Stimulated activated naive CD4-positive, alpha-beta T cell treated with Interleukin-2 at 50 U/mL for 16 hours (primary cell): ENCODE measurements around the gene KIF9.
"Not testable (repeated sequence)": the region's sequence is repeated elsewhere in the genome, so short reads cannot be mapped to it uniquely, and the experiment has no call there.

ENCODE experiments used
- DNase-seq: peaks from one replicate; lab custom pipeline; 2025; lab: John Stamatoyannopoulos, UW

Gene KIF9

GRCh38 chr3:47282424-47283192 lies at the start of gene KIF9, which contains the start of gene KLHL18:
TSS of gene KIF9 (minus strand) at chr3:47282799. CDS start at chr3:47277374, 5,425 bp downstream.
TSS of gene KLHL18 (plus strand) at chr3:47282944. CDS start at chr3:47282966, 22 bp downstream.
- peak; percentile 96 for DNase-seq

- peak; percentile 9 for DNase-seq
Observed at GRCh38 chr3:47324278-47324865, 41.8 kb upstream of the KIF9 start.

- no peak for DNase-seq
Observed at GRCh38 chr3:47323431-47324277, 41.1 kb upstream of the KIF9 start.

GRCh38 chr3:47319956-47320355 lies 37.4 kb upstream of the KIF9 start:
- no peak for DNase-seq

GRCh38 chr3:47318916-47319315 lies 36.3 kb upstream of the KIF9 start:
- DNase-seq: no peak

- not testable (repeated sequence) for DNase-seq
Observed at GRCh38 chr3:47316151-47316550, 33.6 kb upstream of the KIF9 start.

- DNase-seq: no peak
Observed at GRCh38 chr3:47315069-47315647, 32.6 kb upstream of the KIF9 start.

GRCh38 chr3:47314056-47314764 lies 31.6 kb upstream of the KIF9 start:
- no peak for DNase-seq

- no peak for DNase-seq
Observed at GRCh38 chr3:47313341-47314055, 30.9 kb upstream of the KIF9 start.

- no peak for DNase-seq
Observed at GRCh38 chr3:47310391-47310790, 27.8 kb upstream of the KIF9 start.

GRCh38 chr3:47309231-47309630 lies 26.6 kb upstream of the KIF9 start:
- DNase-seq: not testable (repeated sequence)

GRCh38 chr3:47306022-47306421 lies 23.4 kb upstream of the KIF9 start:
- no peak for DNase-seq

- DNase-seq: no peak
Observed at GRCh38 chr3:47301456-47301855, 18.9 kb upstream of the KIF9 start.

- no peak for DNase-seq
Observed at GRCh38 chr3:47299381-47300318, 17.1 kb upstream of the KIF9 start.

- no peak for DNase-seq
Observed at GRCh38 chr3:47298439-47298838, 15.8 kb upstream of the KIF9 start.

GRCh38 chr3:47296562-47297302 lies 14.1 kb upstream of the KIF9 start:
- DNase-seq: no peak

- DNase-seq: no peak
Observed at GRCh38 chr3:47295976-47296375, 13.4 kb upstream of the KIF9 start.

- DNase-seq: no peak
Observed at GRCh38 chr3:47295322-47295721, 12.7 kb upstream of the KIF9 start.

GRCh38 chr3:47294392-47294791 lies 11.8 kb upstream of the KIF9 start:
- DNase-seq: no peak
